Measurements from ENCODE around the gene ROBO1.

ROBO1 gene

GRCh38 chr3:78823859-78824258 is 943.9 kb downstream of the ROBO1 start:
- DNase-seq, result no peak

DNA sequence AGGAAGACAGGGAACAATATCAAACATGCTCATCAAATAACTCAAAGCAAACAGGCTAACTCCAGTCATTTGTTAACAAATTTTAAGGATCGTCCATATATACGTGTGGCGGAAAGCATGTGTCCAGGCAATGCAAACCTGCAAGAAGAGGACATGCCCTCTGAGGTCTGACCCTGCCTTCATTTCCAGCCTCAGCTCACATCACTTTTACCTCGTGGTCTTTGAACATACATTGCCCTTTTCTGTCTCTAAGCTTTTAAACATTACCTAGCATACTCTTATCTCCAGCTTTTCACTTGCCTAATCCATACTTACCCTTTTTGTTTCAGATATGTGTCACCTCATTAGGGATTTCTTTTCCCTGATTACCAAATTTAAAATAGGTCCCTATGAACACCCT is 944.4 kb downstream of the ROBO1 start:
- no peak for DNase-seq

DNA sequence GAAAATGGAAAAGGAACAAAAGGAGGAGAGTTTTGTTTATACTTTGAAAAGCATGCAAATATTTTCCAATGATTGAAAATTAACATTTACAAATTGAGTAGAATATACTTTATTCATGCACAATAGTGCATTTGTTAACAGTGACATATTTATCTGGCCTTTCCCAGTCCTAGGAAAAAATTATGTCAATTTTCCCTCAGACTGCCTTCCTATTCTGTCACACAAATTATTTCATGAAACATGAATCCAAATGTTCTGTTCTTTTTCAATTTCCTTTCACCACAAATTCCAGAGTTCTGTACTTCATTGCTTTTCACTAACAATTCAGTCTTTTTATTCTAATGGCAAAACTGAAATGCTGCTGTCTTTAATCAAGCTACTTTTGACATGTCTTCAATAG is 945.1 kb downstream of the ROBO1 start:
- DNase-seq, result no peak

GRCh38 chr3:78820542-78820941 is 947.3 kb downstream of the ROBO1 start:
- DNase-seq, result no peak

DNA sequence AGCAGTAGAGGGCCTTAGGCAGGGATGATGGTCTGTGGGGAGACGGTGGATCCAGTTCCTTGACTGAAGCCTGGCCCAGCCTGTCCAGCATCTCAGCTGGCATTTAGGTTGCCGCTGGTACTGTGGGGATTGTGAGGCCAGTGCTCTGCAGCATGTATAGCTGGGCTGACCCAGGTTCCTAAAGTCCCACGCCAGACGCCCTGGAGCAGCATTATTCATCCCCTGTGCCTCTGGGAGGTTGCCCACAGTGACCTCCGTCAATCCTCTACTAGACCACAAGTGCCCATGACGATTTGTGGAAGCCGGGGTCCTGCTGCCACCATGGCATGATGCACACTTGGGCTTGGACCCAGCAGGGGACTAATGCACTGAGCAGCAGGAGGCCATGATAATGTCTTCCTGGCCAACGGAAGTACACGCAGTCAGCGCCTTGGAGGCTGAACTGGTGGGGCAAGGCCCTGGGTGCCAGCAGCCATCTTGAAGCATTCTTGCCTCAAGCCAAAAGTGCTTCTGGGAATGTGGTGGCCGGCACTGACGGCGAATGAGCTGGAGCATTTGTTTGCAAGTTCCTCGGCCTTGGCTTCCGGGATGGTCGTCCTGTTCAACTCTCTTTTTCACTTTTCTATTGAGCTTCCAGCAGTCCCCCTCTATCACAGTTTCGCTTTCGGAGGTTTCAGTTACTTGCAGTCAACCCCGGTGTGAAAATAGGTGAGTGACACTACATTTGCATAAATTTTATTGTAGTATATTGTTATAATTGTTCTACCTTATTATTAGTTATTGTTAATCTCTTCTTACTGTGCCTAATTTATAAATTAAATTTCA is 949.4 kb downstream of the ROBO1 start:
- DNase-seq, result no peak

- no peak for DNase-seq
Observed at GRCh38 chr3:78814893-78815562, 952.8 kb downstream of the ROBO1 start.

DNA sequence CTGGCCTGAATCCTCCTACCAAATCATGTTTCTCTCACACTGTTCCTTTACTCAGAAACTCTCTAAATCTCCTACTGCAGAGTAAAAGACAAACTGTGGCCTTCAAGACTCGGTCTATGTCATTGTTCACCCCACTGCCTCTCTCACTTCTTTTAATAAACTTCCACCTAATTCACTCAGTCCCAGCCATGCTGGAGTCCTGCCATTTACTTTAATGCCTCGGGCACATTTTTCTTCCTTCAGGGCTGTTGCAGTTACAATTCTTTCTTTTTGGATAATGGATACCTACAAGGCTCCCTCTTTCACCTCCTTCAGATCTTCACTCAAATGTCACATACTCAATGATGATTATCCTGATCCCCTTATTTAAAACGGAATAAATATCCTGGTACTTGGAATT is 955.6 kb downstream of the ROBO1 start:
- no peak for DNase-seq

GRCh38 chr3:78809966-78810365 is 957.8 kb downstream of the ROBO1 start:
- DNase-seq, result no peak

- no peak for DNase-seq
Observed at GRCh38 chr3:78804251-78805037, 963.4 kb downstream of the ROBO1 start.

- no peak for DNase-seq
Observed at GRCh38 chr3:78802562-78802930, 965.3 kb downstream of the ROBO1 start.

- DNase-seq, result no peak
Observed at GRCh38 chr3:78801926-78802561, 965.8 kb downstream of the ROBO1 start.

DNA sequence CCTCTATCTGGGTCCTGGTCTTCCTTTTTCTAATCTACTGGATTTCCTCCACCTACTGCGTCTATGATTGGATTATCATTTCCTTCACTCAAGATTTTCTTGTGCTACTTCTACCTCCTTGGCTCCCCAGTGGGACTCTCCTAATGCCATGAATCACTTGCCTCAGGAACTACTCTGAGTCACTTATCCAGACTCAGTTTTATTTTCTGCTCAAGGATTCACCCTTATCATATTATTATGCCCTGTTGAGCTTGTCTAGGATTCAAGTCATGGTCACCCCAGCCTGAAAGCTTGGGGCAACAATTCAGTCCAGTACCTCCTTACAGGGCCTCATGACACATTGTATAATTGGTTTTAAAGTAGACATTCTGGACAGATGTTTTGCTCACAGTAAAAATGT is 968.1 kb downstream of the ROBO1 start:
- no peak for DNase-seq

GRCh38 chr3:78798266-78798832 is 969.4 kb downstream of the ROBO1 start:
- no peak for DNase-seq

- DNase-seq, result no peak
Observed at GRCh38 chr3:78794431-78794830, 973.4 kb downstream of the ROBO1 start.

DNA sequence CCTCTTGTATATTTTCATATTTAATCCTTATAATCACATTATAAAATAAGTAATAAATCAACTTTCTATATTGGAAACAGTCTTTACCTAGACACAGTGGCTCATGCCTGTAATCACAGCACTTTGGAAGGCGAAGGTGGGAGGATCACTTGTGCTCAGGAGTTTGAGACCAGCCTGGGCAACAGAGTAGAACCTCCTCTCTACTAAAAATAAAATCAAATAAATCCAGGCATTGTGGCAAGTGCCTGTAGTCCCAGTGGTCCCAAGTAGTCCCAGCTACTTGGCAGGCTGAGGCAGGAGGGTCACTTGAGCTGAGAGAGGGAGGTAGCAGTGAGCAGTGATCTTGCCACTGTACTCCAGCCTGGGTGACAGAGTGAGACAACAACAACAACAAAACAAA is 975.1 kb downstream of the ROBO1 start:
- no peak for DNase-seq

DNA sequence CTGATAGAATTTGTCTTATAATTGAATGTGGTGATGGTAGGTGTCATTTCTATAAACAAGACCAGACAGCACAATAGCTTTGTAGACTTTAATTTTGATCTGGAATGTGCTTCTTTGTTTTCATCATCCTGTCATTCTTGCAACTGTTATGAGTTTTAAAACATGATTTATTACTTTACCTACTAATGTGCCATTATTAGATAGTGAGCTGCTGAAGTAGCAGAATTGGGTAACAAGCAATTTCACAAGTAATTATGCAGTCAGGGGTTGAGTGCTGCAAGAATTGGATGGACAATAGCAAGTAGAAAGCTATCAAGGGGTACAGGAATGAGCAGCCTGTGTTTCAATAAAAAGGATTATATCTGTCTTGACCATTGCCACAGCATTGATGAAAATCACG is 975.6 kb downstream of the ROBO1 start:
- no peak for DNase-seq

DNA sequence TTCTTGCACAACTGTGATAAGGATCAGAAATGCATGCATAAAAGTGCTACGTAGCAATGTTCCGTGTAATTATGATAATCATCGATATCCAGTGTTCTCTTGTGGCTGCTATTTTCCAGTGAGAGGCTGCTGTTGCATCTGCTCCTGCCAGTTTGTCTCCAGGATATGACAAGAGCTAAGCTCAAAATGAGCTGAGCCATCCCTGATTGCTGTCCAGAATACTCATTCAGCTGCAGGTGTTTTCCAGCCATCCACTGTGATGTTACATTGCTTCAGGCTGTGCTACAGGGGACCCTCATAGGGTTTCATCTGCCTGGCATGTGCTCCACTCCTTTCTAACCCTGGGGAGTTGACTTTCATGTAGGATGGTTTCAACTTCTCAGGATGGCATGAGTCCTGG is 976.0 kb downstream of the ROBO1 start:
- DNase-seq, result no peak

DNA sequence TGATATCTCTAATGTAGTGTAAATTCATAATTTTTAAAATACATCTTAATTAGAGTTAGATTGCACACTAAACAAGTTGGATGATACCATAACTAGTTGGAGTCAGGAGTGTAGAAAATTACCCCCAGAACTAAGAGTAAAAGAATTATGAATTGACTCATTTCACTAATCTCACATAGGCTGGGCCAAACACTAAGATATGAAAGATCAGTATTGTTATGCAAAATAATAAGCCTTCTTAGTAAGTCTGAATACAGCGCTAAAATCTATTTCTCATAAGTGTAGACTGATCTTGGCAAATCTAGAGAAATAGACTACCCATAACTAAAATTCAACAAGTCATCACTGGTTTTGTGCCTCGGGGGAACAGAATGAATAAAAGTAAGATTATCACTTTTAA is 979.0 kb downstream of the ROBO1 start:
- no peak for DNase-seq

- DNase-seq, result no peak
Observed at GRCh38 chr3:78785004-78785403, 982.8 kb downstream of the ROBO1 start.

GRCh38 chr3:78781351-78781750 is 986.4 kb downstream of the ROBO1 start:
- DNase-seq, result no peak

DNA sequence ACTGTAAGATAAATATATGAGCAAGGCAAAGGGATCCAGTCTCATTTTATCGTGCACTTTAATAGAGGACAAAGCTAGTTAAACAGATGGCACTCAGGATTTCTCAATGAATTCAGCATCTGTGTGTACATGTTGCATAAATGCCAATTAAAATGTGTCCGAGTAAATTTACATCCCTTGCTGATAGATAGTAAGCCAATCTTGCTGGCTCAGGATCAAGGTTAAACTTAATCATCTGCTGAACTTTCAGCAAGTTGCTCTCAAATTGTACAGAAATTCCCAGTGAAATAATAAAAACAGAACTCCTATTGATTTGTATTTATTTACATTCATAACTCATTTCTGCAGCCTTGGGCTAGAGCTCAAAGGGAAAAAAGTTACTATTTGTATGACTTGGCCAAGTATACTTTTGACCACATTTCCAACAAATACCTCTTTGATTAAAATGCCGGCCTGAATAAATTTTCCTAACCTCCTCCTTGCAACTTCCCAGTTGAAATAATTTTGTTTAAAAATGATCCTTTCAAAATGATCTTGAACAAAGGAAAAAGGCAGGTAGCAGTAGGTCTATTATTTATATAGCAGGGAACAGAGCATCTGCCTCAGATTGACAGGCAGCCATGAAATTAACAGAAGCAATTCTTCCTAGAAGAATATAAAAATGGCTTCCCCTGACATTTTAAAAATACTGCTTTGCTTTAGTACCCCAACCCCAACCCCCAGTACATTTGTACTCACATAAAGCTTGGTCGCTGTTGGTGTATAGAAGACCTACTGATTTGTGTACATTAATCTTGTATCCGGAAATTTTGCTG is 1001.9 kb downstream of the ROBO1 start:
- DNase-seq, result no peak

DNA sequence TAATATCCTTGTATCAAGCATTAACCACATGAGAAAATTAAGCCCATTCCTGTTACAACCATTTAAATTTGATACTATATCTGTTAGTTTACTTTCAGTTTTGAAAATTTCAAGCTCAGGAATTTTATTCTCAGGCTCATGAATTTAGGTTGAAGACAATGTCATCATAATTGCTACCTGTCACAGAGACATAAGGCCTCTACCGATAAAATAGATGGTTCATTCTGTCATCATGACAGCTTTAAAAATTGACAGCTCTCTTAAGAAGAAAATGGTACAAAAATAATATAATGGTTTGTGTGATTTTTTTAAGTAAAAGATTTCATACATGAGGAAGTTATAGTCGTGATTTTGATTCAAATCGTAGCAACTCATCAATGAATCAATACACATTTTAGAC is 1003.2 kb downstream of the ROBO1 start:
- DNase-seq, result no peak

Measured in T-helper 1 cell (primary cell).